Measurements from ENCODE around the gene JADE3. TPM values are rescaled to one million over a fixed set of nuclear protein-coding genes. Genes with fewer than 3 reads are reported as not detected.

JADE3 gene
- total and polyA plus RNA-seq, 2 experiments from 2014 or later, result 0.84 to 2.5 TPM

DNA sequence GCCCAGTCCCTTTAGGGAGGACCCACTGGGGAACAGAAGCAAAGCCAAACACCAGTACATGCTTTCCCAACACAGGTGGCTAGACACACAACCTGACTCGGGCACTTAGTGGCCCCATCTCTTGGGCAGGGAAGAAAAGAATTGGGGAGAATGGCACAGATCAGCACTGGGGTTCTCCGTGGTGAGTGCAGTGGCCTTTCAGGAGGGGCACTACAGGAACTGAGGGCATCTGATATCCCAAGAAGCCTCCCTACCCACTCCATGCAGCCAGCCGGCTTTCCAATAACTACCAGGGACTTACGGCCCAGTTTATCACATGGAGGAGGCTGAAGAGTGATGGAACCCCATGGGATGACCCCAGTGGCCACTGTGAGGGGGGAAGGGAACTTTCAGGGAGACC is 189.0 kb downstream of the JADE3 start:
- Histone ChIP-seq H3K9me3 (ENCODE audit: low read depth) (no peaks in the 10 kb centered on the region), H3K27me3 (replicated peaks; ENCODE audit: insufficient read depth) (no peaks in the 10 kb centered on the region), H4K20me1 (ENCODE audit: insufficient read depth) (no peaks in the 10 kb centered on the region), H3K27ac (no peak overlapping the region), H3K9ac (no peak overlapping the region), H3K4me2 (ENCODE audit: unreplicated experiment) (no peak overlapping the region), H3F3A (ENCODE audit: insufficient read depth) (no peaks in the 10 kb centered on the region), H3K4me3 (no peak overlapping the region), H2AFZ (no peak overlapping the region), H3K4me1 (ENCODE audit: insufficient read depth) (no peaks in the 10 kb centered on the region), H3K79me2 (ENCODE audit: insufficient read depth) (no peaks in the 10 kb centered on the region), H3K36me3 (ENCODE audit: low read depth) (no peaks in the 10 kb centered on the region), H3K9me2 (ENCODE audit: insufficient read depth) (no peaks in the 10 kb centered on the region)
- in situ Hi-C loops (cut with MboI), result no loop called here
- WGBS, 2 experiments (ENCODE audit: low coverage in 1 of 2, low lambda C conversion rate in 2 of 2, missing lambda C conversion rate in 2 of 2), result 71 to 74% methylated on average over 4 of the region's 4 CpGs
- DNase-seq, result no peak
- TF ChIP-seq EZH2phosphoT487 (IDR thresholded peaks at IDR 0.05; ENCODE audit: insufficient read depth, low read depth) (no peak), EZH2 (IDR thresholded peaks at IDR 0.05; ENCODE audit: insufficient read depth, poor library complexity, severe bottlenecking) (no peak)

Small RNA genes lying within 50 kb of the gene (small RNA-seq; reads per million reads assigned to genes)
- gene RNU6-1189P (ENCODE audit: low read depth, low replicate concordance), result not detected

Other genes starting within 250 kb of the JADE3 start
- 48.3 and 52.9 TPM in 2 replicates for gene SLC9A7, start 153.3 kb upstream of the JADE3 start, total RNA-seq (2014; rRNA removed; shearing (Covaris generic))
- gene SLC9A7, start 153.3 kb upstream of the JADE3 start, polyA plus RNA-seq (2016; fragmentation: Nextera tagmentation; extraction: Ambion mirVana), result 11.9 and 14.1 TPM in 2 replicates
- gene RP2, start 75.4 kb upstream of the JADE3 start, total RNA-seq (2014; rRNA removed; shearing (Covaris generic)), result 19.7 and 23.5 TPM in 2 replicates
- gene RP2, start 75.4 kb upstream of the JADE3 start, polyA plus RNA-seq (2016; fragmentation: Nextera tagmentation; extraction: Ambion mirVana), result 13.5 and 14.9 TPM in 2 replicates
- 1.6 and 6.2 TPM in 2 replicates for gene RGN, start 166.0 kb downstream of the JADE3 start, total RNA-seq (2014; rRNA removed; shearing (Covaris generic))
- gene RGN, start 166.0 kb downstream of the JADE3 start, polyA plus RNA-seq (2016; fragmentation: Nextera tagmentation; extraction: Ambion mirVana), result 2.4 and 5.0 TPM in 2 replicates
- 41.7 and 45.7 TPM in 2 replicates for gene NDUFB11, start 232.3 kb downstream of the JADE3 start, total RNA-seq (2014; rRNA removed; shearing (Covaris generic))
- gene NDUFB11, start 232.3 kb downstream of the JADE3 start, polyA plus RNA-seq (2016; fragmentation: Nextera tagmentation; extraction: Ambion mirVana), result 123 and 125 TPM in 2 replicates
- gene RBM10, start 232.8 kb downstream of the JADE3 start, total RNA-seq (2014; rRNA removed; shearing (Covaris generic)), result 40.1 and 40.5 TPM in 2 replicates
- 28.4 and 30.6 TPM in 2 replicates for gene RBM10, start 232.8 kb downstream of the JADE3 start, polyA plus RNA-seq (2016; fragmentation: Nextera tagmentation; extraction: Ambion mirVana)

Data from GM23248 (cell line).